HG02852 (cell line): ENCODE data around the gene KRTAP10-9.
"Not testable (repeated sequence)": the region's sequence is repeated elsewhere in the genome, so short reads cannot be mapped to it uniquely, and the experiment has no call there.

ENCODE experiments used
- ATAC-seq: cut with Tn5 transposase; IDR thresholded peaks from one replicate; pipeline ENCODE4 v1.9.1; 2021; ENCODE audit warnings: mild to moderate bottlenecking, moderate library complexity; ENCODE audit not compliant: unreplicated experiment

The KRTAP10-9 gene

GRCh38 chr21:44637851-44638348 is 11.0 kb downstream of the KRTAP10-9 start:
- not testable (repeated sequence) for ATAC-seq

- ATAC-seq, result not testable (repeated sequence)
These were observed 11.8 kb downstream of the KRTAP10-9 start for GRCh38 chr21:44638506-44639330.

GRCh38 chr21:44639331-44639655 is 12.4 kb downstream of the KRTAP10-9 start:
- no peak for ATAC-seq

- ATAC-seq, result no peak
These were observed 13.9 kb downstream of the KRTAP10-9 start for GRCh38 chr21:44640761-44641160.

GRCh38 chr21:44643741-44644310 is 16.9 kb downstream of the KRTAP10-9 start:
- no peak for ATAC-seq

GRCh38 chr21:44644878-44645277 is 18.0 kb downstream of the KRTAP10-9 start:
- ATAC-seq, result no peak

- ATAC-seq, result not testable (repeated sequence)
These were observed 19.7 kb downstream of the KRTAP10-9 start, which contains the start of gene KRTAP10-11 for GRCh38 chr21:44646366-44647221. KRTAP10-11 (plus strand) TSS chr21:44646414; CDS start chr21:44646459, 45 bp downstream.

- no peak for ATAC-seq
These were observed 20.3 kb downstream of the KRTAP10-9 start for GRCh38 chr21:44647222-44647552.

GRCh38 chr21:44648557-44649311 is 21.8 kb downstream of the KRTAP10-9 start:
- no peak for ATAC-seq

GRCh38 chr21:44649521-44650100 is 22.7 kb downstream of the KRTAP10-9 start:
- no peak for ATAC-seq

GRCh38 chr21:44650265-44650972 is 23.5 kb downstream of the KRTAP10-9 start:
- no peak for ATAC-seq

GRCh38 chr21:44650973-44651675 is 24.2 kb downstream of the KRTAP10-9 start:
- no peak for ATAC-seq

GRCh38 chr21:44653123-44653522 is 26.2 kb downstream of the KRTAP10-9 start:
- ATAC-seq, result no peak

- no peak for ATAC-seq
These were observed 27.0 kb downstream of the KRTAP10-9 start for GRCh38 chr21:44653656-44654575.

- ATAC-seq, result no peak
These were observed 27.8 kb downstream of the KRTAP10-9 start, which contains the start of gene KRTAP12-4 for GRCh38 chr21:44654576-44655175. KRTAP12-4 (minus strand) TSS chr21:44654659; CDS start chr21:44654614, 45 bp downstream.

- ATAC-seq, result no peak
These were observed 30.0 kb downstream of the KRTAP10-9 start for GRCh38 chr21:44656868-44657267.
